GM23338 (cell line): ENCODE results near the gene TEPSIN. TPM values are rescaled to one million over a fixed set of nuclear protein-coding genes. Genes with fewer than 3 reads are reported as not detected.

Experiments
- ATAC-seq: fragments of 200-7000 bp; cut with Tn5 transposase; 3 replicates; pipeline ENCODE4 v1.9.1; 2020
- DNase-seq: peaks from one replicate; pipeline ENCODE4 v3.0.0-alpha.2; 2015; ENCODE audit warnings: low spot score
- H2AFZ ChIP-seq: fragments of 200-600 bp; sonication (generic); 2 replicates; pipeline ENCODE4 v1.8.0; 2016; ENCODE audit warnings: antibody characterized with exemption, mild to moderate bottlenecking, moderate library complexity
- H3F3A ChIP-seq: fragments of 200-600 bp; sonication (generic); replicated peaks from 2 replicates; pipeline ENCODE4 v1.8.0; 2017; ENCODE audit warnings: antibody characterized with exemption, mixed run types, low read depth
- H3K27ac ChIP-seq: fragments of 200-600 bp; sonication (generic); 2 replicates; pipeline ENCODE4 v1.6.1; 2016; ENCODE audit warnings: low read depth
- H3K27me3 ChIP-seq: fragments of 200-600 bp; sonication (generic); 2 replicates; pipeline ENCODE4 v1.8.0; 2016; ENCODE audit warnings: mild to moderate bottlenecking, mixed run types, moderate library complexity; ENCODE audit not compliant: insufficient read depth
- H3K36me3 ChIP-seq: fragments of 200-600 bp; sonication (generic); 2 replicates; pipeline ENCODE4 v1.8.0; 2016; ENCODE audit warnings: mild to moderate bottlenecking; ENCODE audit not compliant: insufficient read depth
- H3K4me1 ChIP-seq: fragments of 200-600 bp; sonication (generic); 2 replicates; pipeline ENCODE4 v1.8.0; 2016; ENCODE audit warnings: mild to moderate bottlenecking, moderate library complexity; ENCODE audit not compliant: insufficient read depth
- H3K4me2 ChIP-seq: fragments of 200-600 bp; sonication (generic); 2 replicates; pipeline ENCODE4 v1.7.1; 2017; ENCODE audit warnings: mixed run types
- H3K4me3 ChIP-seq: fragments of 200-600 bp; sonication (generic); 2 replicates; pipeline ENCODE4 v1.6.1; 2016; ENCODE audit warnings: mixed run types
- H3K79me2 ChIP-seq: fragments of 200-600 bp; sonication (generic); replicated peaks from 2 replicates; pipeline ENCODE4 v1.8.0; 2017; ENCODE audit warnings: mild to moderate bottlenecking; ENCODE audit not compliant: insufficient read depth
- H3K9me2 ChIP-seq: fragments of 200-600 bp; sonication (generic); 2 replicates; pipeline ENCODE4 v1.8.0; 2017; ENCODE audit not compliant: insufficient read depth
- H4K20me1 ChIP-seq: fragments of 200-600 bp; sonication (generic); replicated peaks from 2 replicates; pipeline ENCODE4 v1.8.0; 2017; ENCODE audit warnings: mild to moderate bottlenecking; ENCODE audit not compliant: insufficient read depth
- H3K27ac Mint-ChIP-seq: 2 replicates; pipeline ENCODE4 v1.8.0; 2020; ENCODE audit warnings: inconsistent platforms, mild to moderate bottlenecking, moderate library complexity, mixed read lengths
- H3K27me3 Mint-ChIP-seq: 3 replicates; pipeline ENCODE4 v1.8.0; 2022; ENCODE audit warnings: low read depth, mild to moderate bottlenecking, moderate library complexity, mixed read lengths, inconsistent platforms; ENCODE audit not compliant: insufficient read depth, poor library complexity
- H3K36me3 Mint-ChIP-seq: 3 replicates; pipeline ENCODE4 v1.8.0; 2021; ENCODE audit warnings: low read depth, mild to moderate bottlenecking, inconsistent platforms, moderate library complexity, mixed read lengths
- H3K4me1 Mint-ChIP-seq: 3 replicates; pipeline ENCODE4 v1.8.0; 2020; ENCODE audit warnings: mild to moderate bottlenecking, inconsistent platforms, mixed read lengths
- H3K4me3 Mint-ChIP-seq: 3 replicates; pipeline ENCODE4 v1.8.0; 2021; ENCODE audit warnings: moderate library complexity, mild to moderate bottlenecking, inconsistent platforms, mixed read lengths
- H3K9me3 Mint-ChIP-seq: 3 replicates; pipeline ENCODE4 v1.8.0; 2020; ENCODE audit warnings: moderate library complexity, mild to moderate bottlenecking, inconsistent platforms, mixed read lengths
- EZH2 ChIP-seq: fragments of 200-600 bp; sonication (generic); IDR thresholded peaks from one replicate; pipeline ENCODE4 v1.8.0; 2017; ENCODE audit warnings: antibody characterized with exemption, mild to moderate bottlenecking, low read depth; ENCODE audit not compliant: unreplicated experiment
- EZH2phosphoT487 ChIP-seq: fragments of 200-600 bp; sonication (generic); IDR thresholded peaks from one replicate; pipeline ENCODE4 v1.8.1; 2018; ENCODE audit warnings: antibody characterized with exemption; ENCODE audit not compliant: unreplicated experiment
- JUNB ChIP-seq: IDR thresholded peaks from one replicate; pipeline ENCODE4 v1.6.1; 2016; ENCODE audit warnings: antibody characterized with exemption; ENCODE audit not compliant: unreplicated experiment
- NANOG ChIP-seq: IDR thresholded peaks from 2 replicates; pipeline ENCODE4 v1.6.1; 2016; ENCODE audit warnings: antibody characterized with exemption, borderline replicate concordance
- STAT1 ChIP-seq: IDR thresholded peaks from one replicate; pipeline ENCODE4 v1.6.1; 2016; ENCODE audit warnings: antibody characterized with exemption; ENCODE audit not compliant: unreplicated experiment
- polyA plus RNA-seq: library from polyadenylated mRNA; unstranded; fragments of >200 nt; fragmentation: Nextera tagmentation; extraction: Ambion mirVana; gene quantifications from 2 replicates; pipeline ENCODE4 v1.2.1, GENCODE V29; 2016
- total RNA-seq: library from RNA; depleted of rRNA; stranded (reverse); fragments of >200 nt; shearing (Covaris generic); gene quantifications from 2 replicates; pipeline ENCODE4 v1.2.3, GENCODE V29; 2014
- TF ChIP-seq, protein P1 (sequence below): IDR thresholded peaks from 2 replicates; pipeline ENCODE4 v1.6.1; 2016; ENCODE audit warnings: antibody characterized with exemption
- TF ChIP-seq, protein P2 (sequence below): fragments of 250-450 bp; sonication (Bioruptor Pico); IDR thresholded peaks from 2 replicates; pipeline ENCODE4 v1.5.0; 2020; ENCODE audit warnings: mild to moderate bottlenecking, moderate library complexity

The TEPSIN gene
- total and polyA plus RNA-seq, 2 experiments from 2014 or later, result 4.4 to 25.3 TPM

DNA sequence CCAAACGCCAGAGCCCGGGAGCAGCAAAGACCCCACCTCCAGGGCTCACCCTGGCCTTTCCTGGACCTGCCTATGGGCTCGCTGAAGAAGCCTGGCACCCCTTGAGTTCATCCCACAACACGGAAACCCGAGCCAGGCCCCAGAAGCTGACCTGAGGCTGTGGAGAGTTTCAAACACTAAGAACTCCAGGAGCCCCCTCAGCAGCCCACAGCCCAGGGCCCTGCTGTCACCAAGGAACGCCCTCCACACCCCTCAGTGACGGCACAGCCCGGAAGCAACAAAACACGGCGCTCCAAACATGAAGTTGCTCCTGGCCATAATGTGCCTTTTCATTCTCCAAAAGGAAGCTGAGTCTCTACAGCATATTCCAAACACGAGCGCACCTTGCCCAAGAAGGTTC, 47.0 kb upstream of the TEPSIN start:
- no peak for DNase-seq
- Mint-ChIP-seq H3K9me3 (no peaks in the 10 kb centered on the region), H3K4me1 (peaks cover 7% of the 10 kb centered on the region), H3K4me3 (no peak overlapping the region), H3K27ac (peak overlapping the region; percentile 81; the same call in 1 of the 2 replicates), H3K36me3 (peaks cover 12% of the 10 kb centered on the region), H3K27me3 (peaks cover 8% of the 10 kb centered on the region)
- peak; percentile 13; the same call in 2 of the 3 replicates for ATAC-seq
- Histone ChIP-seq H3K4me1 (no peaks in the 10 kb centered on the region), H3K4me2 (no peak overlapping the region), H3K36me3 (no peaks in the 10 kb centered on the region; the same call in 1 of the 2 replicates), H3K27me3 (no peaks in the 10 kb centered on the region), H3F3A (no peaks in the 10 kb centered on the region), H3K79me2 (peaks cover 27% of the 10 kb centered on the region), H3K4me3 (no peak overlapping the region), H2AFZ (no peak overlapping the region), H3K27ac (no peak overlapping the region), H4K20me1 (peaks cover 15% of the 10 kb centered on the region), H3K9me2 (no peaks in the 10 kb centered on the region)
- no peak for TF ChIP-seq EZH2phosphoT487

DNA sequence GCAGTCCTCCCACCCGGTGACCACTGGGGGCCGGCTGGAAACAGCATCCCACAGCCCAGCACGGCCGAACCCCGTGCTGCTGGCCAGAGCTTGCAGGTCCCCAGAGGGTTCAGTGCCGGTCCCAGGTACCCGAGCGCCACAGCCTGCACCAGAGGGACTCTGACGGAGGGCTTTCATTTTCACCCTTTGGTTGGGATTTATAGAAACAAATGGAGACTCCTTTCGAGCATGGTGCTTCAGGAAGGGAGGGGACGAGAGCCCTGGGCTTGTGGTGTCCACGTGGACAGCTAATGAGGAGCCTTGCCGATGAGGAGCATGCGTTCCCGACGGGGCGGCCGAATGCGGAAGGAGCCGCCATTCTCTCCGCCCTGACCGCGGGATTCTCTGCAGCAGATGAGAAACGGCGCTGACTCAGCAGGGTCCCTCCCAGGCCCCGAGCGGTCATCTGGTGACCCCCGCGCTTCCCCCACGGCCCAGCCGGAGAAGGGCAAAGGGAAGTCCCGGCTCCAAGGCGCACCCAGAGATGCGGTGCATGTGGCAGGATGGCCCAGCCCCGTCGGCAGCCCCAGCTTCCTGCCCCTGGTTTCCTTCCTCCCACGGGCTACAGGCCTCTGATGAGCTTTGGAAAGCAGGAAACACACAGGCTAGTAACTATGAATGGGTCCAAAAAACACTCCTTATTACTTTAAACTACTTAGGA, 46.5 kb upstream of the TEPSIN start:
- peak; percentile 43 for ATAC-seq
- Histone ChIP-seq H4K20me1 (peaks cover 11% of the 10 kb centered on the region), H2AFZ (no peak overlapping the region), H3K36me3 (no peaks in the 10 kb centered on the region; the same call in 1 of the 2 replicates), H3K27ac (0 out of 2 replicates have a peak overlapping the region, but pooled peaks have one; percentile 50), H3K9me2 (no peaks in the 10 kb centered on the region), H3K4me2 (no peak overlapping the region), H3K4me1 (no peaks in the 10 kb centered on the region), H3K79me2 (peaks cover 22% of the 10 kb centered on the region), H3K4me3 (no peak overlapping the region), H3F3A (no peaks in the 10 kb centered on the region), H3K27me3 (no peaks in the 10 kb centered on the region)
- TF ChIP-seq, protein P1, sequence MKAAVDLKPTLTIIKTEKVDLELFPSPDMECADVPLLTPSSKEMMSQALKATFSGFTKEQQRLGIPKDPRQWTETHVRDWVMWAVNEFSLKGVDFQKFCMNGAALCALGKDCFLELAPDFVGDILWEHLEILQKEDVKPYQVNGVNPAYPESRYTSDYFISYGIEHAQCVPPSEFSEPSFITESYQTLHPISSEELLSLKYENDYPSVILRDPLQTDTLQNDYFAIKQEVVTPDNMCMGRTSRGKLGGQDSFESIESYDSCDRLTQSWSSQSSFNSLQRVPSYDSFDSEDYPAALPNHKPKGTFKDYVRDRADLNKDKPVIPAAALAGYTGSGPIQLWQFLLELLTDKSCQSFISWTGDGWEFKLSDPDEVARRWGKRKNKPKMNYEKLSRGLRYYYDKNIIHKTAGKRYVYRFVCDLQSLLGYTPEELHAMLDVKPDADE, result no peak
- TF ChIP-seq JUNB, result no peak
- no peak for TF ChIP-seq NANOG
- no peak for TF ChIP-seq EZH2
- TF ChIP-seq EZH2phosphoT487, result no peak
- no peak overlapping the region for H3K4me3 Mint-ChIP-seq
- H3K4me1 Mint-ChIP-seq, result peaks cover 7% of the 10 kb centered on the region
- no peaks in the 10 kb centered on the region for H3K9me3 Mint-ChIP-seq
- peaks cover 8% of the 10 kb centered on the region for H3K27me3 Mint-ChIP-seq
- no peak for DNase-seq
- H3K27ac Mint-ChIP-seq, result peak overlapping the region; percentile 52; the same call in 1 of the 2 replicates
- H3K36me3 Mint-ChIP-seq, result peaks cover 12% of the 10 kb centered on the region

DNA sequence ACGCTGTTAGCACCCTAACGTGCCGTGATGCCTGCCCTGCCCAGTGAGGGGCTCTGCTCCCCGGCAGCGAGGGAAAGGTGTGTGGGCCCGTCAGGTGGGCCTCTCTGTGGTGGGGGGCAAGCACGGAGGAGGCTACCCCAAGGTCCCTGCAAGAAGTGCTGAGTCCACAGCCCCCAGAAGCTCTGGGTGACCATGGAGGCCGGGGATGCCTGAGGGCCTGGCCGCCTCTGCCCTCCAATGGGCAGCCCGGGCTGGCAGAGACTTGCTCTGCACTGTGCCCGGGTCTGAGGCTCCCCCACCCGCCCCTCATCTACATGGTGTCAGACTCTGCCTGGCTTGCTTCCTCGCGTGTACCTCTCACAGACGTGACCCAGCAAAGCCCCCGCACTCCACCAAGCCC, 44.0 kb upstream of the TEPSIN start:
- no peaks in the 10 kb centered on the region for H3K4me1 ChIP-seq
- peaks cover 2% of the 10 kb centered on the region for H4K20me1 ChIP-seq
- H3K27me3 Mint-ChIP-seq, result peaks cover 7% of the 10 kb centered on the region
- no peak for ATAC-seq
- H2AFZ ChIP-seq, result no peak overlapping the region
- H3K27ac ChIP-seq, result no peak overlapping the region
- no peaks in the 10 kb centered on the region for H3K9me3 Mint-ChIP-seq
- no peaks in the 10 kb centered on the region for H3F3A ChIP-seq
- no peak for DNase-seq
- peaks cover 13% of the 10 kb centered on the region; the same call in 1 of the 2 replicates for H3K79me2 ChIP-seq
- no peak overlapping the region for H3K4me3 Mint-ChIP-seq
- H3K27ac Mint-ChIP-seq, result no peak overlapping the region
- peaks cover 5% of the 10 kb centered on the region; the same call in 2 of the 3 replicates for H3K36me3 Mint-ChIP-seq
- H3K27me3 ChIP-seq, result no peaks in the 10 kb centered on the region
- H3K4me1 Mint-ChIP-seq, result peaks cover 7% of the 10 kb centered on the region
- no peaks in the 10 kb centered on the region for H3K9me2 ChIP-seq
- no peak overlapping the region for H3K4me3 ChIP-seq
- no peaks in the 10 kb centered on the region; the same call in 1 of the 2 replicates for H3K36me3 ChIP-seq
- no peak overlapping the region for H3K4me2 ChIP-seq
- TF ChIP-seq, protein P2, sequence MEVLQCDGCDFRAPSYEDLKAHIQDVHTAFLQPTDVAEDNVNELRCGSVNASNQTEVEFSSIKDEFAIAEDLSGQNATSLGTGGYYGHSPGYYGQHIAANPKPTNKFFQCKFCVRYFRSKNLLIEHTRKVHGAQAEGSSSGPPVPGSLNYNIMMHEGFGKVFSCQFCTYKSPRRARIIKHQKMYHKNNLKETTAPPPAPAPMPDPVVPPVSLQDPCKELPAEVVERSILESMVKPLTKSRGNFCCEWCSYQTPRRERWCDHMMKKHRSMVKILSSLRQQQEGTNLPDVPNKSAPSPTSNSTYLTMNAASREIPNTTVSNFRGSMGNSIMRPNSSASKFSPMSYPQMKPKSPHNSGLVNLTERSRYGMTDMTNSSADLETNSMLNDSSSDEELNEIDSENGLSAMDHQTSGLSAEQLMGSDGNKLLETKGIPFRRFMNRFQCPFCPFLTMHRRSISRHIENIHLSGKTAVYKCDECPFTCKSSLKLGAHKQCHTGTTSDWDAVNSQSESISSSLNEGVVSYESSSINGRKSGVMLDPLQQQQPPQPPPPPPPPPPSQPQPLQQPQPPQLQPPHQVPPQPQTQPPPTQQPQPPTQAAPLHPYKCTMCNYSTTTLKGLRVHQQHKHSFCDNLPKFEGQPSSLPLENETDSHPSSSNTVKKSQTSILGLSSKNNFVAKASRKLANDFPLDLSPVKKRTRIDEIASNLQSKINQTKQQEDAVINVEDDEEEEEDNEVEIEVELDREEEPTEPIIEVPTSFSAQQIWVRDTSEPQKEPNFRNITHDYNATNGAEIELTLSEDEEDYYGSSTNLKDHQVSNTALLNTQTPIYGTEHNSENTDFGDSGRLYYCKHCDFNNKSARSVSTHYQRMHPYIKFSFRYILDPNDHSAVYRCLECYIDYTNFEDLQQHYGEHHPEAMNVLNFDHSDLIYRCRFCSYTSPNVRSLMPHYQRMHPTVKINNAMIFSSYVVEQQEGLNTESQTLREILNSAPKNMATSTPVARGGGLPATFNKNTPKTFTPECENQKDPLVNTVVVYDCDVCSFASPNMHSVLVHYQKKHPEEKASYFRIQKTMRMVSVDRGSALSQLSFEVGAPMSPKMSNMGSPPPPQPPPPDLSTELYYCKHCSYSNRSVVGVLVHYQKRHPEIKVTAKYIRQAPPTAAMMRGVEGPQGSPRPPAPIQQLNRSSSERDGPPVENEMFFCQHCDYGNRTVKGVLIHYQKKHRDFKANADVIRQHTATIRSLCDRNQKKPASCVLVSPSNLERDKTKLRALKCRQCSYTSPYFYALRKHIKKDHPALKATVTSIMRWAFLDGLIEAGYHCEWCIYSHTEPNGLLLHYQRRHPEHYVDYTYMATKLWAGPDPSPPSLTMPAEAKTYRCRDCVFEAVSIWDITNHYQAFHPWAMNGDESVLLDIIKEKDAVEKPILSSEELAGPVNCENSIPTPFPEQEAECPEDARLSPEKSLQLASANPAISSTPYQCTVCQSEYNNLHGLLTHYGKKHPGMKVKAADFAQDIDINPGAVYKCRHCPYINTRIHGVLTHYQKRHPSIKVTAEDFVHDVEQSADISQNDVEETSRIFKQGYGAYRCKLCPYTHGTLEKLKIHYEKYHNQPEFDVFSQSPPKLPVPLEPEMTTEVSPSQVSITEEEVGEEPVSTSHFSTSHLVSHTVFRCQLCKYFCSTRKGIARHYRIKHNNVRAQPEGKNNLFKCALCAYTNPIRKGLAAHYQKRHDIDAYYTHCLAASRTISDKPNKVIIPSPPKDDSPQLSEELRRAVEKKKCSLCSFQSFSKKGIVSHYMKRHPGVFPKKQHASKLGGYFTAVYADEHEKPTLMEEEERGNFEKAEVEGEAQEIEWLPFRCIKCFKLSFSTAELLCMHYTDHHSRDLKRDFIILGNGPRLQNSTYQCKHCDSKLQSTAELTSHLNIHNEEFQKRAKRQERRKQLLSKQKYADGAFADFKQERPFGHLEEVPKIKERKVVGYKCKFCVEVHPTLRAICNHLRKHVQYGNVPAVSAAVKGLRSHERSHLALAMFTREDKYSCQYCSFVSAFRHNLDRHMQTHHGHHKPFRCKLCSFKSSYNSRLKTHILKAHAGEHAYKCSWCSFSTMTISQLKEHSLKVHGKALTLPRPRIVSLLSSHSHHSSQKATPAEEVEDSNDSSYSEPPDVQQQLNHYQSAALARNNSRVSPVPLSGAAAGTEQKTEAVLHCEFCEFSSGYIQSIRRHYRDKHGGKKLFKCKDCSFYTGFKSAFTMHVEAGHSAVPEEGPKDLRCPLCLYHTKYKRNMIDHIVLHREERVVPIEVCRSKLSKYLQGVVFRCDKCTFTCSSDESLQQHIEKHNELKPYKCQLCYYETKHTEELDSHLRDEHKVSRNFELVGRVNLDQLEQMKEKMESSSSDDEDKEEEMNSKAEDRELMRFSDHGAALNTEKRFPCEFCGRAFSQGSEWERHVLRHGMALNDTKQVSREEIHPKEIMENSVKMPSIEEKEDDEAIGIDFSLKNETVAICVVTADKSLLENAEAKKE (CRISPR knock-in tag), result no peak
- no peak for TF ChIP-seq STAT1
- TF ChIP-seq, protein P1, result no peak
